Right lobe of liver (tissue), 6 donors: ENCODE data around the gene GATA6. TPM values are rescaled to one million over a fixed set of nuclear protein-coding genes. Genes with fewer than 3 reads are reported as not detected.

Source experiments
- ATAC-seq, 4 donors: fragments of 200-7000 bp; cut with Tn5 transposase; one replicate each; pipeline ENCODE4 v1.9.1; 2020; ENCODE audit warnings: mild to moderate bottlenecking in 4 of 4, moderate library complexity in 4 of 4
- DNase-seq, 3 donors: peaks; one replicate each; pipeline ENCODE4 v3.0.0-alpha.2; 2020
- H3K27ac ChIP-seq, 3 donors: fragments of 200-600 bp; one replicate each; pipeline ENCODE4 v1.8.0; 2022
- H3K27me3 ChIP-seq, 2 donors: fragments of 200-600 bp; one replicate each; pipeline ENCODE4 v1.8.0; 2022
- H3K36me3 ChIP-seq, 4 donors: fragments of 200-600 bp; sonication (generic) in 1 of 4; one replicate each; pipeline versions ENCODE4 v1.5.1 to v1.8.0; 2017 to 2022; ENCODE audit warnings: control low read depth in 1 of 4
- H3K4me1 ChIP-seq, 4 donors: fragments of 200-600 bp; sonication (generic) in 1 of 4; one replicate each; pipeline versions ENCODE4 v1.5.1 to v1.8.0; 2017 to 2022; ENCODE audit warnings: control low read depth in 1 of 4
- H3K4me3 ChIP-seq, 3 donors: fragments of 200-600 bp; one replicate each; pipeline ENCODE4 v1.8.0; 2022
- H3K9me3 ChIP-seq, 4 donors: fragments of 200-600 bp; sonication (generic) in 1 of 4; one replicate each; pipeline versions ENCODE4 v1.5.1 to v1.8.0; 2017 to 2022; ENCODE audit warnings: control low read depth in 1 of 4
- CTCF ChIP-seq, 4 donors: fragments of 200-600 bp in 3 of 4; fragments of 450-650 bp in 1 of 4; IDR thresholded peaks; one replicate each; pipeline versions ENCODE4 v1.5.1 to v1.8.0; 2016 to 2022; ENCODE audit warnings: antibody characterized with exemption in 4 of 4, mild to moderate bottlenecking in 2 of 4
- POLR2A ChIP-seq: fragments of 450-650 bp; IDR thresholded peaks from one replicate; pipeline ENCODE4 v1.6.1; 2017; ENCODE audit warnings: antibody characterized with exemption, mild to moderate bottlenecking
- WGBS: methylation state at CpG from one replicate; pipeline ENCODE4 v1.1.6; 2018; ENCODE audit warnings: low coverage, low lambda C conversion rate; ENCODE audit not compliant: insufficient coverage; ENCODE audit errors: missing lambda C conversion rate; 5-methylcytosine and 5-hydroxymethylcytosine counted together
- intact Hi-C, 2 donors: fragments of 100-400 bp; cut with DNase I; formaldehyde crosslinking; loops; one replicate each; pipeline versions ENCODE4 v1.11.2 to v1.14.1; 2022
- total RNA-seq, 6 experiments: library from RNA; depleted of rRNA in 2 of 6; stranded (reverse); fragments of >200 nt in 2 of 6; fragmentation: NEBNext Ultra II Directional in 3 of 6; extraction: Animal tissue kit (Norgen Biotek cat#: 25700) in 3 of 6; gene quantifications; one replicate each; pipeline versions ENCODE4 v1.1.0 to v1.2.4, GENCODE V29; 2016 to 2023
- donor health status: DM: no; HTN: yes; CAD: no.
- donor health status: DM: no; HTN: no; CAD: no.
- donor health status: DM: no; HTN: no; CAD: no.
- donor health status: DM: no; HTN: yes; CAD: no.
- donor health status: DM: no; HTN: yes; CAD: no.

GATA6 gene
- total RNA-seq, 6 experiments from 2014 or later, result 8.0 to 14.0 (median 9.5) TPM

- 66% methylated on average over 4 of the region's 6 CpGs for WGBS
- DNase-seq (no peak), ATAC-seq (no peak)
- no peak overlapping the region for H3K27ac ChIP-seq
- no peak for TF ChIP-seq CTCF (IDR thresholded peaks at IDR 0.05)
- TF ChIP-seq POLR2A, result no peak
- H3K27me3 ChIP-seq, result no peaks in the 10 kb centered on the region
- no peak overlapping the region for H3K4me3 ChIP-seq
- peaks cover 0 to 23% (median 5%) of the 10 kb centered on the region in 4 donors for H3K36me3 ChIP-seq
- peaks cover 0 to 4% (median 1%) of the 10 kb centered on the region in 4 donors for H3K4me1 ChIP-seq
- no peaks in the 10 kb centered on the region for H3K9me3 ChIP-seq
- intact Hi-C loops, result no loop called here
Measured at GRCh38 chr18:22199005-22199404, 29.6 kb downstream of the GATA6 start.

- ATAC-seq (peak in 3 of 4 donors; percentile 7 to 54 (median 21)), DNase-seq (no peak)
- no peaks in the 10 kb centered on the region for H3K9me3 ChIP-seq
- H3K36me3 ChIP-seq, result peaks cover 0 to 23% (median 5%) of the 10 kb centered on the region in 4 donors
- no peaks in the 10 kb centered on the region for H3K4me1 ChIP-seq
- H3K27me3 ChIP-seq, result no peaks in the 10 kb centered on the region
- intact Hi-C loops, result no loop called here
- 79% methylated on average over 8 of the region's 32 CpGs for WGBS
- no peak overlapping the region for H3K4me3 ChIP-seq
- H3K27ac ChIP-seq, result no peak overlapping the region
- no peak for TF ChIP-seq CTCF (IDR thresholded peaks at IDR 0.05)
- TF ChIP-seq POLR2A, result no peak
Measured at GRCh38 chr18:22200611-22201225, 31.3 kb downstream of the GATA6 start.

GRCh38 chr18:22203035-22203434, 33.6 kb downstream of the GATA6 start:
- no peak overlapping the region for H3K27ac ChIP-seq
- H3K9me3 ChIP-seq, result no peaks in the 10 kb centered on the region
- 50% methylated on average over 1 of the region's 1 CpG for WGBS
- no peak overlapping the region for H3K4me3 ChIP-seq
- TF ChIP-seq CTCF (IDR thresholded peaks at IDR 0.05), result no peak
- TF ChIP-seq POLR2A, result no peak
- no peaks in the 10 kb centered on the region for H3K27me3 ChIP-seq
- peaks cover 0 to 17% (median 5%) of the 10 kb centered on the region in 4 donors for H3K36me3 ChIP-seq
- H3K4me1 ChIP-seq, result no peaks in the 10 kb centered on the region
- ATAC-seq (no peak), DNase-seq (no peak)
- intact Hi-C loops, result no loop called here

GRCh38 chr18:22203536-22204213, 34.3 kb downstream of the GATA6 start:
- ATAC-seq (no peak), DNase-seq (no peak)
- Histone ChIP-seq H3K9me3 (no peaks in the 10 kb centered on the region), H3K4me1 (no peaks in the 10 kb centered on the region), H3K27me3 (no peaks in the 10 kb centered on the region), H3K4me3 (no peak overlapping the region), H3K27ac (no peak overlapping the region), H3K36me3 (peaks cover 0 to 17% (median 5%) of the 10 kb centered on the region in 4 donors)
- no peak for TF ChIP-seq CTCF (IDR thresholded peaks at IDR 0.05)
- no peak for TF ChIP-seq POLR2A
- intact Hi-C loops, result no loop called here
- 90% methylated on average over 2 of the region's 3 CpGs for WGBS
